ENCODE results near the gene SIMC1. TPM values are rescaled to one million over a fixed set of nuclear protein-coding genes. Genes with fewer than 3 reads are reported as not detected.

SIMC1 gene
- total RNA-seq, 2 donors from 2014 or later = 15.9 to 57.9 TPM

DNA sequence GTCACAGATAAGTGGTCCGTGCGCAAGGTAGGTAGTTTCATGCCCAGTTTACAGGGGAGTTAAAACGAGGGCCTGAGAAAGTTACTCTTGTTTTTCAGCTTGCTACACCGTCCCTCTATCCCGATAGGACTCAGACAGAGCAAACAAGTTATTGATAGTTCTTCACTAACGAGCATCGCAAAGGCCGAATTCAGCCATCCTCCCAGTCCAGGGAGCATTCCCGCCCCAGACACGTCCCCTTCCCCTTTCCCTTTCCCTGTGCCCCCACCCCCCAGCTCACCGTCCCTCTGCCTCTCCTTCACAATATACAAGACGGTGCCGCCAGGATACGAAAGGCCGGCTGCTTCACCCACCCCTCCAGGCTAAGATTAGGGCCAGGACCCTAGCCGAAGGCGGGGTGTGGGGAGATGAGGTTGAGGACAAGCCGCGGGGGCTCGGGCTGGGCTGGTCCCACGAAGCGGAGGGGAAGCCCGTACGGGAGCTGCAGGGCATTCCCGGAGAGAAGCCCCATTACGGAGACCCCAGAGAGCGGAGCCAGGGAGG lies 122.7 kb downstream of the SIMC1 start:
- peaks cover 4% of the 10 kb centered on the region for H3K4me1 ChIP-seq (replicated peaks)
- H3K9me3 ChIP-seq = no peaks in the 10 kb centered on the region
- H3K27ac ChIP-seq = peak overlapping the region; percentile 81 to 85
- no peaks in the 10 kb centered on the region for H3K27me3 ChIP-seq (replicated peaks; ENCODE audit: insufficient read depth)
- no peak for TF ChIP-seq POLR2A (IDR thresholded peaks at IDR 0.05)
- no peak for TF ChIP-seq POLR2AphosphoS5 (IDR thresholded peaks at IDR 0.05)
- TF ChIP-seq, protein P1, sequence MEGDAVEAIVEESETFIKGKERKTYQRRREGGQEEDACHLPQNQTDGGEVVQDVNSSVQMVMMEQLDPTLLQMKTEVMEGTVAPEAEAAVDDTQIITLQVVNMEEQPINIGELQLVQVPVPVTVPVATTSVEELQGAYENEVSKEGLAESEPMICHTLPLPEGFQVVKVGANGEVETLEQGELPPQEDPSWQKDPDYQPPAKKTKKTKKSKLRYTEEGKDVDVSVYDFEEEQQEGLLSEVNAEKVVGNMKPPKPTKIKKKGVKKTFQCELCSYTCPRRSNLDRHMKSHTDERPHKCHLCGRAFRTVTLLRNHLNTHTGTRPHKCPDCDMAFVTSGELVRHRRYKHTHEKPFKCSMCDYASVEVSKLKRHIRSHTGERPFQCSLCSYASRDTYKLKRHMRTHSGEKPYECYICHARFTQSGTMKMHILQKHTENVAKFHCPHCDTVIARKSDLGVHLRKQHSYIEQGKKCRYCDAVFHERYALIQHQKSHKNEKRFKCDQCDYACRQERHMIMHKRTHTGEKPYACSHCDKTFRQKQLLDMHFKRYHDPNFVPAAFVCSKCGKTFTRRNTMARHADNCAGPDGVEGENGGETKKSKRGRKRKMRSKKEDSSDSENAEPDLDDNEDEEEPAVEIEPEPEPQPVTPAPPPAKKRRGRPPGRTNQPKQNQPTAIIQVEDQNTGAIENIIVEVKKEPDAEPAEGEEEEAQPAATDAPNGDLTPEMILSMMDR (IDR thresholded peaks at IDR 0.05) = no peak
- intact Hi-C loops (cut with DNase I) = no loop called here
- peak overlapping the region; percentile 74 to 98 for H3K4me3 ChIP-seq
- 1% methylated on average over 27 of the region's 27 CpGs for WGBS
- H3K36me3 ChIP-seq = no peaks in the 10 kb centered on the region
- DNase-seq (ENCODE audit: low spot score) = no peak

DNA sequence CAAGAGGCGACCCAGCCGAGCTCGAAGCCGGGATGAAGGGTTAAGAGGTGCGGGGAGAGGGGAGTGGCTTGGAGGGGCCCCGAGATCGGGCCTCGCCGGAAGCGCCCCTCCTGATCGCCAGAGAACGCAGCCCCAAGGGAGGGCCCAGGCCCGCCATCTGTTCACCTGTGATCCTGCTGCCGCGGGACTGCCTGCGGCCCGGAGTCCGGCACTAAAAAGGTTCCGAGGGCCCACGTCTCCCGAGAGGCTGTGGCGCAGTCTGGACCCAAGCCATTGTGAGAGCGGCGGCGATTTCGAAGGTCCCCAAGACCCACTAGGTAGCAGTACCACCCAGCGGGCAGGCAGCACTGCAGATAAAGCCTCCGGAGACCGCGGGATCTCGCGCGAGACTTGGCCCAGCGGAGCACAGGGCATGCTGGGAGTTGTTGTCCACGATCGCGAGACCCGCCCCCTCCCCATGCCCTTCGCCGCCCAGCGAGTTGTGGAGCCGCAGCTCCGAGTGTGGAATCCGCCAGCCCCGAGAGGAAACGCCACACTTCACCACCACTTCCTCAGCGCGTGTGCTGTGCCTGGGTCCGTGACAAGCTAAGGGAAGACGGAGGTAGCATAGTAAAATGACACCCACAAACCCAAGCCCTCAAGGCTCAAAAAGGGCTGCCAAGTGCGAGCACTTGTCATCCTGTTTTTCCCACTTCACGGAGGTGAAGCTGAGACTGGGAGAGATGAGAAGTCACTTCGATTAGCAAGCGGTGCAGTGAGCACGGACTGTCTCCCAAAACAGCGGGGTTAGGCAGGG lies 123.4 kb downstream of the SIMC1 start, which contains the start of gene KIAA1191:
TSS of gene KIAA1191 (minus strand) at position 328 of the 796 bp plus-strand sequence. CDS start 2,256 bp downstream, outside the sequence.
- Histone ChIP-seq H3K27ac (peak within 1 kb of the TSS; percentile 81 to 85), H3K4me1 (replicated peaks) (peaks cover 4% of the 10 kb centered on the region), H3K4me3 (peak within 1 kb of the TSS; percentile 74 to 98), H3K27me3 (replicated peaks; ENCODE audit: insufficient read depth) (no peaks in the 10 kb centered on the region), H3K36me3 (no peaks in the 10 kb centered on the region), H3K9me3 (no peaks in the 10 kb centered on the region)
- peak; percentile 83 for TF ChIP-seq POLR2A (IDR thresholded peaks at IDR 0.05)
- peak; percentile 96 for TF ChIP-seq POLR2AphosphoS5 (IDR thresholded peaks at IDR 0.05)
- TF ChIP-seq, protein P1 (IDR thresholded peaks at IDR 0.05) = peak in 3 of 4 experiments; percentile 13 to 49 (median 46)
- intact Hi-C loops (cut with DNase I) = no loop called here
- peak; percentile 95 for DNase-seq (ENCODE audit: low spot score)
- WGBS = 3% methylated on average over 51 of the region's 56 CpGs

DNA sequence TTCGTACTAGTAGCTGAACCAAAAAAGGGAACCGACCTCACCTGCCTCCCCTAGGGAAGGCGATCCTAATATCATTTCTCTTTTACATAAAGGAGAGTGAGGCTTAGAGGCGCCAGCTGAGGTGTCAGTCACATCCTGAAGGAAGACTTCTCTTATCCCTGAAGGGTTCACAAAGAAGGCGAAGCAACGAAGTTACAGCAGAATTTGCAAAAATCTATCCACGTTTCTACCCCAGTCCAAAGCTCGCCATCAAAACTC lies 123.9 kb downstream of the SIMC1 start:
- H3K27ac ChIP-seq = no peak overlapping the region
- H3K36me3 ChIP-seq = no peaks in the 10 kb centered on the region
- TF ChIP-seq POLR2A (IDR thresholded peaks at IDR 0.05) = no peak
- TF ChIP-seq POLR2AphosphoS5 (IDR thresholded peaks at IDR 0.05) = no peak
- TF ChIP-seq, protein P1 (IDR thresholded peaks at IDR 0.05) = no peak
- DNase-seq (ENCODE audit: low spot score) = no peak
- peaks cover 4% of the 10 kb centered on the region for H3K4me1 ChIP-seq (replicated peaks)
- H3K9me3 ChIP-seq = no peaks in the 10 kb centered on the region
- peak overlapping the region; percentile 74 to 98 for H3K4me3 ChIP-seq
- H3K27me3 ChIP-seq (replicated peaks; ENCODE audit: insufficient read depth) = no peaks in the 10 kb centered on the region
- intact Hi-C loops (cut with DNase I) = no loop called here
- WGBS = 77% methylated on average over 8 of the region's 8 CpGs

DNA sequence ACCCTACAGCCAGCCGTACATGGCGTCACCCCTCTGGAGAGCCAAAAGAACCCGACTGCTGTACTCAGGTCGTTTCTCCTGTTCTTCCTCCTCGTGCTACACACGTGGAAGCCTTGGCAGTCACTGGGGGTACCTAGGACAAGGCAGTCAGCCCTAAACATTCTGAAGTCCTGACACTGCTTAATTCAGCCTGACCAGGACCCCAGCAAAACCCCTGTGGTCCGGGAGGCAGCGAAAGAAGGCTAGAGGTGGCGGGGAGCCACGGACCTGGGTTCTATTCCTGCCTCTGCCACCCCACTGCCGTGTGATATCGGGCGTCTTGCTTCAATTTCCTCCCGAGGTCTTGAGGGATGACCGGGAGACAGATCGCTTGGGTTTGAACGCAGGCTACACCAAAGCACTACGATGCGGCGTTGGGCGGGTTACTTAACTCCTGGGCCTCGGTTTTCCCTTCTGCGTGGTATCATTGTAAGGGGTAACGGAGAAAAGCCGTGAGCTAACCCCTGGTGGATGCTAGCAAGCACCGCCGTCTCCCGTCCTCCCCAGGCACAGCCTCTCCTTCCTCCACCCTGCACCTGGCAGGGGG lies 126.6 kb downstream of the SIMC1 start:
- 22% methylated on average over 26 of the region's 28 CpGs for WGBS
- no peaks in the 10 kb centered on the region for H3K4me1 ChIP-seq (replicated peaks)
- no peak for DNase-seq (ENCODE audit: low spot score)
- H3K9me3 ChIP-seq = no peaks in the 10 kb centered on the region
- no peaks in the 10 kb centered on the region for H3K27me3 ChIP-seq (replicated peaks; ENCODE audit: insufficient read depth)
- intact Hi-C loops (cut with DNase I) = no loop called here
- no peaks in the 10 kb centered on the region for H3K36me3 ChIP-seq
- peak overlapping the region; percentile 56 to 75 for H3K27ac ChIP-seq
- peak overlapping the region; percentile 63 to 65 for H3K4me3 ChIP-seq
- TF ChIP-seq POLR2A (IDR thresholded peaks at IDR 0.05) (no peak), POLR2AphosphoS5 (IDR thresholded peaks at IDR 0.05) (no peak)
- TF ChIP-seq, protein P1 (IDR thresholded peaks at IDR 0.05) = no peak

All from prostate gland (tissue), 2 donors.